ENCODE results near the gene ABCB9.

ABCB9 gene

DNA sequence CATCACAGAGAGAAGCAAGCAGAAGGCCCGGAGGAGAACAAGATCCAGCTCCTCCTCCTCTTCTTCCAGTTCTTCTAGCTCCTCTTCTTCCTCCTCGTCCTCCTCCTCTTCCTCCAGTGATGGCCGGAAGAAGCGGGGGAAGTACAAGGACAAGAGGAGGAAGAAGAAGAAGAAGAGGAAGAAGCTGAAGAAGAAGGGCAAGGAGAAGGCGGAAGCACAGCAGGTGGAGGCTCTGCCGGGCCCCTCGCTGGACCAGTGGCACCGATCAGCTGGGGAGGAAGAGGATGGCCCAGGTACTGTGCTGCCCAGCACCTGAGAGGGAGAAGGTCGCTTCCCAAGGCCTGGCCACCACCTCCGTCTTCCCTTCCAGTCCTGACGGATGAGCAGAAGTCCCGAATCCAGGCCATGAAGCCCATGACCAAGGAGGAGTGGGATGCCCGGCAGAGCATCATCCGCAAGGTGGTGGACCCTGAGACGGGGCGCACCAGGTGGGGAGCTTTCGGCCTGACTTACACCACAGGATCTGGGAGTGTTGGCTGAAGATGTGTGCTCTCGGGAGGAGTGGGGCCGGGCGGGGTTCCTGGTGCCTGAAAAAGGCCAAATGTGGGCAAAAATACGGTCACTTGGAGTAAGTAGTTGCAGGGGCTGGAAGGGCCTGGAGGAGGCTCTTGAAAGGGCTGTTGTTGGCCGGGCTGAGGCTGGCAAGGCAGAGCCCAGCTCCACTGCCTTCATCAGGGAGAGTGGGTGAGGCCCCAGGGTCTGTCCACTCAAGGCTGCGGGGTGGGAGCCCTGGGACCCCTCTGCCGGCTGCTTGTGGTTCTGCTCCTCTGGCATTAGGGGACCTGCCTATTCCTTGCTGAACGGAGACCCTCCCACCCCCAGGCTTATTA lies 15.6 kb upstream of the ABCB9 start:
- DNase-seq: no peak

DNA sequence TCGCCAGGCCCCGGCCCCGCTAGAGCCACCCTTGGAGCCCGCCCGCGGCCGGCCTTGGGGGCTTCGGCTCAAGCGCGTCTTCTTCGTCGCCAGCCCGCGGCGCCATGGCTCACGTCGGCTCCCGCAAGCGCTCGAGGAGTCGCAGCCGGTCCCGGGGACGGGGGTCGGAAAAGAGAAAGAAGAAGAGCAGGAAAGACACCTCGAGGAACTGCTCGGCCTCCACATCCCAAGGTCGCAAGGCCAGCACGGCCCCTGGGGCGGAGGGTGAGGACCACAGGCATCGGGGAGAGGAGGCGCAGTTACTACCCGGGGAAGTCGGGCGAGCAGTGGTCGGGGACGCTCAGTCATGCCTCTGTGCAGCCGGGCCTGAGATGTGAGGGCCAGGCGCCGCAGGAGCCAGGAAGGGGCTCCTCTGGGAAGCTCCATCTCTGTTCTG lies 14.8 kb upstream of the ABCB9 start:
- no peak for DNase-seq

DNA sequence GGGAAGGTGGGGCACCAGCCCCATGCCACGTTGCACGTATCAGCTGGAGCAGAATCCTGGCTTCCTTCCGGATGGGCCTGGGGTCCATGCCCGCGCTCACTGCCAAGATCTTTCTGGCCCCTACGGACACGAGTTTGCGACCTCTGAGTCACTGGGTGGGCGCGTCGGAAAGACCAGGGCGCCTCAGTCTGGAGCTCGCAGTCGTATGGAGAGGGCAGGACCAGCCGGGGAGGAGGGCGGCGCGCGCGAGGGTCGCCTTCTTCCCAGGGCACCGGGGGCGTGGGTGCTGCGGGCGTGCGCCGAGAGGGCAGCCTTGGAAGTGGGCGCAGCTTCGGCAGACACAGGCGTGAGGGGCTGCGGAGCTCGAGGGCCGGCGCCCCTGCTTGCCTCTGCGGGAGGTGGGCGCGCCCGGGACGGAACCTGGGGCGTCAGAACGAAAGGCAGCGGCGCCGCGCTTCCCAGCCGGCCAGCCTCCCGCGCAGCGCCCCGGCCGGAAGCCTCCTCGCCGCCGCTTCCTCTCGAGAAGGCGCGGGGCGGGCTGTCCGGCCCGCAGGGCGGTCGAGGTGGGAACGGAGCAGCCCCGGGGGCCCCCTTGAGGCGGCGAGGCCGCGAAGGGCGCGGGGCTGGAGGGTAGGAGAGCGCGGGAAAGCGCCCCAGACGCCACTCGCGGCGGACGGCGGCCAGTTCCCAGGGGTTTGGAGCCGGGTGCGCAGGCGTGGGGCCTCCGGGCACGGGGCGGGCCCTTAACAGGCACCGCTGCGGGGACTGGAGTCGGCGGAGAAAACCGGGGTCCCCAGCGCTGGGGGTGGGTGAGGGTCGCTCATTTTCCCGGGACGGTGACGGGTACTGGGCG lies 14.1 kb upstream of the ABCB9 start, which contains the start of gene ARL6IP4:
ARL6IP4 (plus strand) TSS at position 499 of the 853 bp plus-strand sequence. CDS start 459 bp downstream, outside the sequence.
- peak; percentile 84 for DNase-seq

DNA sequence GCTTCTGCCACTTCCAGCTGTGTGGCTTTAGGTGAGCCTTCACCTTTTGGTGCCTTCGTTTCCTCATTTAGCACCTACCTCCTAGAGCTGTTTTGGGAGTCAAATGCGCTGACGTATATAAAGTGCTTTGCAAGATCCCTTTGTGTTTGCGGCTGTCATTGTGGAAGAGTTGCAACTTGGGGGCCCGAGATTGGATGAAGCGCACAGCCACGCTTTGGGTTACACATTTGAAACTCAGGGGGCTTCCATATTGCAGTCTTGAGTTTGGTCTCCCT lies 13.6 kb upstream of the ABCB9 start:
- no peak for DNase-seq

DNA sequence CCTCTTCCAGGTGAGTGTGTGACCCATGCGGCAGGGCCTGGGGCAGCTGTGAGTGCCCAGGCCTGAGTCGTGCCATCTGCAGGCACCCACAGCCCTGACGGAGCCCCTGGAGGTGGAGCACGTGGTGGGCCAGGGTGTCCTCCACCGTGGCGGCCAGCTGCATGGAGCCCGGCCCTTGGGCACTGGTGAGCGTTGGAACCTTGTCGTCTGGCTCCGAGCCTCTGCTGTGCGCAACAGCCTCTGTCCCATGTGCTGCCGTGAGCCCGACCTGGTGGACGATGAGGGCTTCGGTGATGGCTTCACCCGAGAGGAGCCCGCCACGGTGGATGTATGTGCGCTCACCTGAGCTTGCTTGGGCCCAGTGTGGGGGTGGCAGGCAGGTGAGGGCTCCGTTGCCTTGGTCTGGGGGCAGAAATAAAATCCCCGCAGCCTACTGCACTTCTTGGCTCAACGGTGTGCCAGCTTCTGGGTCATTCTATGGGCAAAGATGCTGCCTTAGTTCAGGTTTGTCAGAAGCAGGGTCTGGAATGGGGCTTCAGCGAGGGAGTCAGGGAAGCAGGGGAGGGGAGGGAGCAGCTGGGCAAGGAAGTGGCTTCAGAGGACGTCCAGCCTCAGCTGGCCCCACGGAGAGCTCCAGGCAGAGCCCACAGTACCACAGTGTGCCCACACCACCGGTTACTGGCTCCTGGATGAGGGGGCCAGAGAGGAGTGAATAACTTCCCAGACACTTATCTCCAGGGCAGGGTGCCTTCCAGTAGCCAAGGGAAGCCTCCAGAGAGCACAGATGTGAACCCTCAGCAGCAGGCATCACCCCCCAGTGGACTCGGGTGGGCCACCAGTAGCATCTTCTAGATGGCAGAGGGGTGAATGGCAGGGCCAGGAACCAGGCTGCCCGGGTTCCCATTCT lies 13.0 kb upstream of the ABCB9 start:
- peak; percentile 38 for DNase-seq

DNA sequence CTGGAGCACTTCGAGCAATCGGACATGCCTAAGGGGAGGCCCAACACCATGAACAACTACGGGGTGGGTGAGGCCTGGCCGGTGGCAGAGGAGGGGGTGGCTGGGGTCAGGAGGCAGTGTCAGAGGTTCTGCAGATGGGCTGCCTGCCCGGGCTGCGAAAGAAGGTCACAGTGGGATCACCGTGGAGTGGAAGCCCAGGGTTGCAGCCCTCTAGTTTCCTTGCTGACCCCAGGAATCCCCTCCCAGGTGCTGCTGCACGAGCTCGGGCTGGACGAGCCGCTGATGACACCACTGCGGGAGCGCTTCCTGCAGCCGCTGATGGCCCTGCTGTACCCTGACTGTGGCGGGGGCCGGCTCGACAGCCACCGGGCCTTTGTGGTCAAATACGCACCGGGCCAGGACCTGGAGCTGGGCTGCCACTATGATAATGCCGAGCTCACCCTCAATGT lies 12.3 kb upstream of the ABCB9 start:
- DNase-seq: no peak

DNA sequence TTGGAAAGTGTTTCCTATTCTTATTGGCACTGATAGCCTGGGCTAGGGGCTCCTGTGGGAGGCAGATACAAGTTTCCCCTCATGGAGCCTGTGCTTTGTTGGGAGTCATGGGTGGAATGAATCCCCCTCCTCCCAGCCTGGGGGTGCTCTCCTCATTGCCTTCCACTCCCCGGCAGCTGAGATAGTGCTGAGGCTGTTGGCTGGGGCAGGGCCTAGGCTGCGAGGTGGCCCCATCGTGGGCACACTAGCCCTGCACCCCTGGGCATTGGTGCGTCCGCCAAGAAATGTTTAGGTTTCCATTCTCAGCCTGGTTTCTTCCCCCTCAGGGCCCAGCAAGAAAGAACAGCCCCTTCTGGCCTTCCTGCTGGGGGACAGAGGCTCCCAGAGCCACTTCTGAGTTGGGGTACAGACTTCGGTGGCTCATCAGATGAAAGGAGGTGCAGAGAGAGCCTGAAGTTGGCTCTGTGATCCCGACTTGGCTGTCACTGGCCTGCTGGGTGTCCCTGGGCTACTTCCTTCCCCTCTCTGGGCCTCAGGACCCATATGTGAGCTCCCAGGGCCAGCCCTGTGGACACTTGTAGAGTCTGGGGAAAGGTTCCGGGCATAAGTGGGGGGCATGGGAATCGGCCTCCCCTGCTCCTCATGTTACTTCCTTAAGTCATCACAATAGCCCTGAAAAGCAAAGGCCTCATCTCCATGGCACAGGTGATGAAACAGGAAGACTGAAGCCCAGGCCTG lies 11.6 kb upstream of the ABCB9 start:
- no peak for DNase-seq

DNA sequence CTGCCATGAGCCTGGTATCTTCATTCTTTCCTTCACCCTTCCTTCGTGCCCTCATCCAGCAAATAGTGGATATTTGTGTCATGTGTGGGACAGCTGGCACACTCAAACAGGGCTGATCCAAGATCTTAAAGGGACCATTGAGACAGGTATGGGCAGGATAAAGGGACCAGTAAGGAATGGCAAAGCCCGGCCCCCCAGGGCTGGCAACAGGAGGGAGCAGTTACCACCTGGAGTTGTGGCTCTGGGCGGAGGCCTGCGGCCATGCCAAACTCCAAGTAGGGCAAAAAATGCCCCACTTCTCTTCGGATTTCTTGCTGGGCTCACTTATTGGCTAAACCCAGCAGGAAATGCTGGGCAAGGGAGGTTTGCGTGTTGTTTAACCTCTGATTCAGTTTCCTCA lies 10.9 kb upstream of the ABCB9 start:
- DNase-seq: no peak

DNA sequence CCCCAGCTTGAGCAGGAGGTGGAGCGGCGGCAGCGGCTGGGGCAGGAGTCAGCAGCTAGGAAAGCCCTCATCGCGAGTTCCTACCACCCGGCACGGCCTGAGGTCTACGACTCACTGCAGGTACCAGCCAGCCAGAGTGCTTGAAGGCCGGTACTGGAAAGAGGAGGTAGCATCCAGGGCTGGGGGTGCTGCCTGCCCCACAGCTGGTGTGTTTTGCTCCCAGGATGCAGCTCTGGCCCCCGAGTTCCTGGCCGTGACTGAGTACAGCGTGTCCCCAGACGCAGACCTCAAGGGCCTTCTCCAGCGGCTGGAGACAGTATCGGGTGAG lies 10.3 kb upstream of the ABCB9 start:
- DNase-seq: peak; percentile 47

DNA sequence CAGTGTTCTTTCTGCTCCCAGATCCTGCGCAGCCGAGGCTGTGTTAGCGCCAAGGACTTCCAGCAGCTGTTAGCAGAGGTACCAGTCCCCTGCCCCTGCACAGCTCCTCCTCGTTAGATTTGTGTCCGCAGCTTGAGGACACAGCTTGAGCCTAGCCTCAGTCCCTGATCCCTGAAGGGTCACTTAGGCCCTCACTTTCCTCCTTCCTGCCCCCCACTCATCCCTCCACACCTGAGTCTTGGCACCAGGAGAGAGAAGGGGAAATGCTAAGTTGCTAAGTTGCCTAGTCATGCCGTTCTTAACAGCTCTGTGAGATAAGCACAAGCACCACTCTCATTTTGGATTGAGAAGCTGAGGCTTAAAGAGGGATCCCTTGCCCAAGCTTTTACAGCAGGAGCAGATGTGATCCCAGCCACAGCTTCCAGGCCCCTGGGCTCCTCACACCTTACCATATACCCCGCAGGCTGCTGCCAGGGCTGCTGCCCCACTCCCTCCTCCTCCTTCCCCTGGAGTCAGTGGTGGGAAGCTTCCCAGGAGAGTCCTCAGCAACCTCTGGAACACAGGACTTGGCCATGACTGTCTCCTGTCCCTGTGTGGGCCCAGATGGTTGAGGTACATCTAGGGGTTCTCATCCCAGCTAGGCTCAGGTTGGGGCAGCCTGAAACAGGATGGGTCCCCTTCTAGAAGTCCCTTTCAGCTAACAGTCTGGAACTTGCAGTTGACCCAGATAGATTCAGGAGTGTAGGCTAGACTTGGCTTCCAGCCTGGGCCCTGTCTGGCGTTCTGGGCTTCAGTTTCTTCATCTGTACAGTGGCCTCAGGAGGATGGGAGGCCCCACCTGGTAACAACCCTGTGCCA lies 9.8 kb upstream of the ABCB9 start:
- DNase-seq: peak; percentile 42

DNA sequence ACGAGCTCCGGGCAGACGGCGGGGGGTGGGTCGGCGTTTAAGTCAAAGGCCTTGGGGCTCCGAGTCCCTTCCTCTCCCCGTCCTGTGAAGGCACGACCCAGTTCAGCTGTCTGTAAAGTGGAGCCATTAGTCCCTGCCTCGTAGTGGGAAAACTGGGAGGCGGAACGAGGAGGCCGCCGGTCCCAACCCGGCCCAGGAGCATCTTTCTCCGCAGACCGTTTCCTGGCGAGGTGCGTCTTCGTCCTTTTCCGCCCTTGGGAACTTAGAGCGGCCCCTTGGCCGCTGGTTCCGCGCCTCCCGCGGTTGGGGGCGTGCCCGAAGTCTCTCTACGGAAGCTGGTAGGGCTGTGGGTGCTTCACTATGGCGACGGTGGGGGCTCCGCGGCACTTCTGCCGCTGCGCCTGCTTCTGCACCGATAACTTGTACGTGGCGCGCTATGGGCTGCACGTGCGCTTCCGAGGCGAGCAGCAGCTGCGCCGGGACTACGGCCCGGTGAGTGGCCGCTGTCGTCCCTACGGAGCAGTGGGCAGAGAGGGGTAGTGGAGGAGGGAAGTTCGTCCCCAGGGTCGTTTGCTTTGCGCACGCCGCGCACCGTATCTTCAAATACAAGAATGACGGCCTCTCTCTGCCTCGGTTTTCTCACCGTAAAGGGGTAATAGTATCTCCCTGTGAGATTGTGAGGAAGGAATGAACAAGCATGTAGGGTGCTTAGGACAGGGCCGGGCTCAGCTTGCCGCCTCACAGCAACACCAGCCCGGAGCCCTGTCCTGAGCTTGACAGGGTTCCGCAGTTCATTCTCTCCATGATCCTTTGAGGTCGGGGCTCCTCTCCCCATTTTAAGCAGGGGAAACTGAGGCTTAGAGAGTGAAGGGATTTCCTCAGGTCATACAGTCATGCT lies 8.9 kb upstream of the ABCB9 start, which contains the start of gene OGFOD2:
OGFOD2 (plus strand) TSS at position 353 of the 898 bp plus-strand sequence; CDS start at position 361, 8 bp downstream.
- peak; percentile 94 for DNase-seq

DNA sequence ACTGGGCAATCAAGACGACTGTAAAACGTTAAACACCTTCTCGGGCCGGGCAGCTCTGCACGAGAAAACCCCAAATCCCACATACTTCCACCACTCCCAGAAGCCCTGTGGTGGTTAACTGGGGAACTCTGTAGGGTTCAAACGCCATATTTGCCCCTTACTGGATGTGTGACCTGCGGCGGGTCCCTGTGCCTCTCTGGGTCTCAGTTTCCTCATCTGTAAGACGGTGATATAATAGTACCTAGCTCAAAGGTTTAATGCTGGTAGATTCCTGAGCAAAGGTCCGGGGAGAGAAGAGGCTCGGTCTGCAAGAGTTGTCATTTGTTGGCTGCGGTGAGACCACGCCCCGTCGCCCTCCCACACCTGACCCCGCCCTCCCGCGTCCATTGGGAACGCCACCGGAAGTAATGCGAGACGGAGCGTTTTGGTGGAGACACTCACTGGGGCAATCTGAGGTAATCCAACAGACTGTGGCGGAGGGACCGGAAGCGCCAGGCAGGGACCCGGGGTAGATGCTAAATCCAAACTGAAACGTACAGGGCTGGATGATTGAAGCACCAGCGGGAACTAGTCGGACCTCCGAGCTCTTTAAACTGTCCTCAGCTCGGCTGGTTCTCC lies 8.1 kb upstream of the ABCB9 start:
- peak; percentile 100 for DNase-seq

DNA sequence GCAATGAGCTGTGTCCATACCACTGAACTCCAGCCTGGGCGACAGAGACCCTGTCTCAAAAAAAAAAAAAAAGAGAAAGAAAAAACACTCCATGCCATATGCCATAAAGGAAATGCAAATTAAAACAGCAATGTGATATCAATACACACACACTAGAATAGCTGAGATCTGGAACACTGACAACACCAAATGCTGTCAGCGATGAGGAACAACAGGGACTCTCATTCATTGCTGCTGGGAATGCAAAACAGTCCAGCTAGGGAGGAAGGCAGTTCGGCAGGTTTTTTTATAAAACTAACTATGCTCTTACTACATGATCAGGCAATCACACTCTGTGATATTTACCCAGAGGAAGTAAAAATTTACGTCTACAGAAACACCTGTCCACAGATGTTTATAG lies 3.4 kb upstream of the ABCB9 start:
- no peak for DNase-seq

DNA sequence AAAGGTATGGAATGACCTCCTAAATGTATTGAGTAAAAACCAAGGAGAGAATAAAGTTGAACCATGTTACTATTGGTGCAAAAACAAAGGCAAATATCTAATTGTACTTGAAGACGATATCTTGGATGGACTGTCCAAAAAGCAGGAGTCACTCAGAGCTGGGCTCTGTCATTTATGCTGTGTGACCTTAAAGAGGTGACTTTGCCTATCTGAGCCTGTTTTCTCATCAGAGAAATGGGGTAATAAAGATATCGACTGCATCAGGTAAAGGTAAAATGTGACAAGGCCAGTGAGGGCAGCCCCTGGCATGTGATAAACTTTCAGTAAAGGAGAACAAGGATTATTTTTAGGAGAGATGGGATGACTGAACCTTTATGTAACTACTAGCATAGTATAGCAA lies 1.8 kb upstream of the ABCB9 start:
- no peak for DNase-seq

DNA sequence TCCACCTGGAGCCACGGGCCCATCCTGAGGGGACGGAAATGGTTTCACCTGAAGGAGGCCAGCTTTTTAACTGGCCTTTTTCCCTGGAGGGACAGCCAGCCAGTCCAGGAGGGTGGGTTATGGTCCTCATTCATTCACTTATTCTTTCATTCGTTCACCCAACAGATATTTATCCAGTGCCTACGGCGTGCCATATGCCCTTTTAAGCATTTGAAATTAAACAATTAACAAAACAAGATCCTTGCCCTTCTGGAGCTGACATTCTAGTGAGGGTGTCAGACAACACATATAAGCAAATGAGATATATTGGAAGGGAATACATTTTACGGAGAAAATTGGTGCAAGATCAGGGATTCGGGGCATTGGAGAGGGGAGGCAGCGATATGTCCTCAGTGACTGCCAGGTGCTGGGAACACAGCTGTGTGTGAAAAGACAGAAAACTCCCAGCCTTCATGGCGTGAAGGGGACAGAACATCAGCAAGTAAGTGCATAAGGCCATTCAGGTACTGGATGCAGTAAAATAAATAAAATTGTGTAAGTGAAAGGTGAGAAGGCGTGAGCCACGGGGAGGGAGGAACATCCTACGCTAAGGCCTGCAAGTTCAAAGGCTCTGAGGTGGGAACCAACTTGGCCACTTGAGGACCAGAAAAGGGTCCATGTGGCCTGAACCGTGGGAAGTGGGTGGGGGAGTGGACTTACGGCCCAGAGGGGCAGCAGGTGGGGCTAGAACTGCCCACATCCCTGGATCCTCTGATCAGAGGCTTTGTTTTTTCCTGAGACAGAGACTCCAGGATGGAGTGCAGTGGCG lies 684 bp upstream of the ABCB9 start:
- no peak for DNase-seq

DNA sequence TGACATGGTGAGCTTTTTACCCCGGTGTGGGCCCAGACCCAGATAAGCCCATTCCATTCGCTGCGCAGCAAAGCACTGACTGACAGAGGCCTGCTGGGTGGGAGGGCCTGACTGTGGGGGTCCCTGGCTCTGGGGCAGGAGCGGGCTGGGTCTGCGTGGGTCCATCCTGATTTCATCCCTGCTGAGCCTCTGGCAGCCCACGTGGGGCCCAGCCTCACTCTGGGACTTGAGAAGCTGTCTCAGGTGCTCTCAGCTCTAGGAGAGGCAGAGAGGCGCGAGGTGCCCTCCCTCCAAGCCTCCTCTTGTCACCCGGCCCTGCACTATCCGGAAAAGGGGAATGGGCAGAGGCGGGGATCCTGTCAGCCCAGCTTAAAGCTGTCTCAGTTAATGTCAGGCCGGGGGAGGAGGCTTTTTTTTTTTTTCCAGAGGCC lies 927 bp downstream of the ABCB9 start:
- DNase-seq: no peak

DNA sequence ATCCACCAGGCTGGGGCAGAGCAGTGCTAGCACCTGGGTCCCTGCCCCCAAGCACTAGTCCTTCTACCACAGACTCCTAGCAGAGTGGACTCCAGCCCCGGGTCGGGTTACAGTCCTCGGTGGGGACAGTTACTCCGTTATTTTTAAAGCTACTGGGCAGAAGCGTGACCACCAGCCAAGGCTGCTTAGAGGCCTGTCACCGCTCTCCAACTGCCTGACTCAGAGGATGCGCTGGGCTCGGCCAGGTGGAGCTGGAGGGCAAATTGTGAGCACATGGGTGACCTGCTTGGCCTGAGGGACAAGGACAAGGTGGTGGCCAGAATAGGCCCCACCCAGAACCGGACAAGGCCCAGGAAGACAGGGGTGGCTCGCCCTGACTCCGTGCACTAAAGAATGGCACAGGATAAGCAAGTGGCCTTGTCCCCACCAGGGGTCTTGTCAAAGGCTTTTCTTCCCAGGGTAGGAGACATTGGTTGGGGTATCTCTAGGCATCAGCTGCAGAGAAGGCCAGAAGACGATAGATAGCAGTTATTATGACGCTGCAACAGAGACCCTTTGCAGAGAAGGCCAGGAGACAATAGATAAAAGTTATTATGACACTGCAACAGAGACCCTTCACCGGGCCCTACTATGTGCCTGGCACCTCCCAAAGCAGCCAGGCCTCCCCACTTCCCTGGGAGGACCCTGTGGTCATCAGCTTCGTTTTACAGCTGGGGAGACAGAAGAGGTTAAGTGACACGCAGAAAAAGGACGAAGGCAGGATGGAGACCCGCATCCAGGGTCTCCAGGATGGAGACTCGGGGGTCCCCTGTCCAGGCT lies 1.6 kb downstream of the ABCB9 start:
- no peak for DNase-seq

DNA sequence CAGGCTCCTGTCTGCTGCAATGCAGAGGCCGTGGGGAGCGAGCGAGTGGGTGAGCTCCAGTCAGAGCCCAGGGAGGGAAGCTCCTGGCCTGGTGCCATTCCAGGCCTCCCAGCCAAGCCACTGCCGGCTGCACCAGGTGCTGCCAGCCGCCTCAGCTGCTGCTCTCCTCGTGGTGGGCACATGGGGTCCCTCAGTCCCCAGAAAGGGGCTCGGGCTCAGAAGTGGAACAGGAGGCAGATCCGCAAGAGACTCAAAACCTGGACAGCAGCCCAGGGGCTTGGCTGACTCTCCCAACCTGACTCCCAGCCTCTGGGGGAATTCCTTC lies 2.4 kb downstream of the ABCB9 start:
- no peak for DNase-seq
